Fibroblast of villous mesenchyme (primary cell): ENCODE measurements around the gene DGCR6L. TPM values are rescaled to one million over a fixed set of nuclear protein-coding genes. Genes with fewer than 3 reads are reported as not detected.
"Not testable (repeated sequence)": the region's sequence is repeated elsewhere in the genome, so short reads cannot be mapped to it uniquely, and the experiment has no call there.

Experiments
- DNase-seq: peaks from one replicate; pipeline ENCODE4 v3.0.0-alpha.2; 2010; ENCODE audit warnings: low read depth
- H3K4me3 ChIP-seq: 2 replicates; pipeline ENCODE4 v1.5.1; 2011; ENCODE audit warnings: low read depth, mild to moderate bottlenecking, low read length
- CTCF ChIP-seq: IDR thresholded peaks from 2 replicates; pipeline ENCODE4 v1.5.1; 2012; ENCODE audit warnings: low read depth, mild to moderate bottlenecking, low read length; ENCODE audit not compliant: insufficient read depth
- total RNA-seq: library from RNA; depleted of rRNA; stranded (reverse); fragments of >200 nt; gene quantifications from 2 replicates; pipeline ENCODE4 v1.2.3, GENCODE V29; 2012

The DGCR6L gene
- total RNA-seq, 1 donor: 47.1 TPM

DNA sequence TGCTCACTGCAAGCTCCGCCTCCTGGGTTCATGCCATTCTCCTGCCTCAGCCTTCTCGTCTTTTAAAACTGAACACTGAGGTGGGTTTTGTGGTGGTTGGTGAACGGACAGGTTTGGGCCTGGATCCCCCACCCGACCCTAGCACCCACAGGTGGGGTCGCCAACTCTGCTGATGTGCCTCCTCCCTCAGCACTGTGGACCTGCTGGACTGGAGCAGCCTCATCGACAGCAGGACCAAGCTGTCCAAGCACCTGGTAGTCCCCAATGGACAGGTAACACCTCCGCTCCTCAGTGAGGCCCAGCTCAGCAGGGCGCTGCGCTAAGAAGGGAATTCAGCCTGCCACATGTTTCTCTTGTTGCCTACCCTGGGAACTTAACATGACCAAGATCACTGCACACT lies 15.2 kb downstream of the DGCR6L start:
- DNase-seq: no peak
- no peak for TF ChIP-seq CTCF
- H3K4me3 ChIP-seq: no peak overlapping the region

- H3K4me3 ChIP-seq, DNase-seq: not testable (repeated sequence)
Observed at GRCh38 chr22:20303229-20303534, 16.7 kb downstream of the DGCR6L start.

GRCh38 chr22:20302438-20303228 lies 17.2 kb downstream of the DGCR6L start:
- TF ChIP-seq CTCF: no peak
- DNase-seq: no peak
- H3K4me3 ChIP-seq: no peak overlapping the region

DNA sequence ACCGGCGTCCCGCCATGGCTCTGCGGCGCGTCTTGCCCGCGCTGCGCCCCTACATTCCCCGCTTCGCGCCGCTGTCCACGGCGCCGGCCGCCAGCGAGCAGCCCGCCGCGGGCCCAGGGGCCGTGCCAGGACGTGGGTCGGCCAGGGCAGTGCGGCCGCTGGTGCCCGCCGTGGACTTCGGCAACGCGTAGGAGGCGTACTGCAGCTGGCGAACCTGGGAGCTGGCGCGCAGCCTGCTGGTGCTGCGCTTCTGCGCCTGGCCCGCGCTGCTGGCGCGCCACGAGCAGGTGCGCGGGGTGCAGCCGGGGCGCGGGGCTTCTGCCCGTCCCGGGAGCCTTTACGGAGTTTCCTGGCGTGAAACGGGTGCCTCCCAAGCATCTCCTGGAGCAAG lies 20.1 kb downstream of the DGCR6L start:
- no peak for TF ChIP-seq CTCF
- peak overlapping the region; percentile 56 for H3K4me3 ChIP-seq
- no peak for DNase-seq

DNA sequence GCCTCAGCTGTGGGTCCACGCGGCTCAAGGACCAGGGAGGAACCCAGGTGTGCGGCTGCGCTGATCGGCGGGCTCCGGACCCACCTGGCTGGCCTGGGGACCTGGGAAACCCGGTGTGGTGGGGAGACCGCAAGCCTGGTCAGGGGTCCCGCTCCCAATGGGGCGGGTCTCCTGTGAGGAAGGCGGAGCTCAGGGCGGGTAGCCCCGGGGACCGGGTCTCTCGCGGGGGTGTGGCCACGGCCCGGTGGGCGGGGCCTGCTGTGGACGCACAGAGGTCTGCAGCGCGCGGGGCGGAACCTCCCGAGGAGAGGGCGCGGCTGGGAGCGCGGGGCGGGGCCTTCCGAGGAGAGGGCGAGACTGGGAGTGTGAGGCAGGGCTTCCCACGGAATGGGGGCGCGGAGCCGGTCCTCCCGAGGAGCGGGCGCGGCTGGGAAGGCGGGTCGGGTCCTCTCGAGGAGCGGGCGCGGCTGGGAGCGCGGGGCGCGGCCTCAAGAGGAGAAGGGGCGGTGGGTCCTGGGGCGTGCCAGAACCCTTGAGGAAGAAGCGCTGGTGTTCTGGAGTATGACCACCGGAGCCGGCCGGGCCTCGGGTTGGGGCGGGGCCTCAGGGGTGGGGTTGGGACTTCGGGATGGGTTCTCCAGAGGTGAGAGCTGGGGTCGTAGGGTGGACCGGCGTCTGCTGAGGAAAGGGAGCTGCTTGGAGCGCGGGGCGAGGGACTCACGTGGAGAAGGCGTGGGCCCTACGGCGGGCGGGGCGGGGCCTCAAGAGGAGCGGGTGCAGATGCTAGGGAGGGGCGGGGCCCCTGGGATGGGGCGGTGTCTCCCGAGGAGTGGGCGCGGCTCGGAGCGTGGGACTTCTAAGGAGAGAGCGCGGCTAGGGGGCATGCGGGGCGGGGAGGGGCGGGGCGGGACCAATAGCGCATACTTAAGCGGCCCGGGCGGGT lies 20.8 kb downstream of the DGCR6L start:
- H3K4me3 ChIP-seq: peak overlapping the region; percentile 56
- TF ChIP-seq CTCF: no peak
- DNase-seq: peak; percentile 81

GRCh38 chr22:20298110-20298802 lies 21.6 kb downstream of the DGCR6L start:
- no peak for TF ChIP-seq CTCF
- H3K4me3 ChIP-seq: no peak overlapping the region
- no peak for DNase-seq

- no peak for TF ChIP-seq CTCF
- no peak overlapping the region for H3K4me3 ChIP-seq
- DNase-seq: no peak
Observed at GRCh38 chr22:20297414-20298109, 22.3 kb downstream of the DGCR6L start.
